Neural progenitor cell (in vitro differentiated cells): Measurements from ENCODE around the gene NEURL1. TPM values are rescaled to one million over a fixed set of nuclear protein-coding genes. Genes with fewer than 3 reads are reported as not detected.

ENCODE experiments used
- DNase-seq: peaks from one replicate; pipeline ENCODE4 v3.0.0-alpha.2; 2016; ENCODE audit warnings: low spot score
- H2AFZ ChIP-seq: fragments of 200-600 bp; sonication (generic); replicated peaks from 2 replicates; pipeline ENCODE4 v1.6.1; 2016; ENCODE audit warnings: antibody characterized with exemption
- H3F3A ChIP-seq: fragments of 200-600 bp; sonication (generic); 2 replicates; pipeline ENCODE4 v1.6.1; 2016; ENCODE audit warnings: antibody characterized with exemption, low read depth
- H3K27ac ChIP-seq: fragments of 200-600 bp; sonication (generic); 2 replicates; pipeline ENCODE4 v1.5.1; 2016; ENCODE audit warnings: mild to moderate bottlenecking
- H3K27me3 ChIP-seq: fragments of 200-600 bp; sonication (generic); 2 replicates; pipeline ENCODE4 v1.6.1; 2016; ENCODE audit warnings: mild to moderate bottlenecking, moderate library complexity
- H3K36me3 ChIP-seq: fragments of 200-600 bp; sonication (generic); 2 replicates; pipeline ENCODE4 v1.5.1; 2016
- H3K4me1 ChIP-seq: fragments of 200-600 bp; sonication (generic); 2 replicates; pipeline ENCODE4 v1.6.1; 2016; ENCODE audit warnings: mixed run types
- H3K4me2 ChIP-seq: fragments of 200-600 bp; sonication (generic); 2 replicates; pipeline ENCODE4 v1.6.1; 2016
- H3K4me3 ChIP-seq: fragments of 200-600 bp; sonication (generic); 2 replicates; pipeline ENCODE4 v1.5.1; 2016
- H3K79me2 ChIP-seq: fragments of 200-600 bp; sonication (generic); 2 replicates; pipeline ENCODE4 v1.6.1; 2016; ENCODE audit warnings: low read depth
- H3K9ac ChIP-seq: fragments of 200-600 bp; sonication (generic); 2 replicates; pipeline ENCODE4 v1.6.1; 2016
- H3K9me3 ChIP-seq: fragments of 200-600 bp; sonication (generic); 2 replicates; pipeline ENCODE4 v1.5.1; 2016; ENCODE audit warnings: low read depth
- H4K20me1 ChIP-seq: fragments of 200-600 bp; sonication (generic); 2 replicates; pipeline ENCODE4 v1.6.1; 2016; ENCODE audit warnings: low read depth
- H3K27ac Mint-ChIP-seq: 3 replicates; pipeline ENCODE4 v1.8.0; 2021; ENCODE audit warnings: mixed read lengths
- H3K27me3 Mint-ChIP-seq: 2 replicates; pipeline ENCODE4 v1.8.0; 2022; ENCODE audit warnings: low read depth, mild to moderate bottlenecking, inconsistent platforms, moderate library complexity, mixed read lengths; ENCODE audit not compliant: insufficient read depth
- H3K36me3 Mint-ChIP-seq: 3 replicates; pipeline ENCODE4 v1.8.0; 2021; ENCODE audit warnings: mixed read lengths
- H3K4me1 Mint-ChIP-seq: 3 replicates; pipeline ENCODE4 v1.8.0; 2021; ENCODE audit warnings: mixed read lengths
- H3K4me3 Mint-ChIP-seq: 3 replicates; pipeline ENCODE4 v1.8.0; 2021; ENCODE audit warnings: mild to moderate bottlenecking, moderate library complexity, mixed read lengths
- H3K9me3 Mint-ChIP-seq: 3 replicates; pipeline ENCODE4 v1.8.0; 2020; ENCODE audit warnings: mixed read lengths
- CTCF ChIP-seq: fragments of 200-600 bp; sonication (generic); IDR thresholded peaks from 2 replicates; pipeline ENCODE4 v1.5.1; 2017; ENCODE audit warnings: antibody characterized with exemption, mild to moderate bottlenecking
- EZH2 ChIP-seq: fragments of 200-600 bp; sonication (generic); IDR thresholded peaks from 2 replicates; pipeline ENCODE4 v1.6.1; 2017; ENCODE audit warnings: antibody characterized with exemption, mild to moderate bottlenecking, moderate library complexity
- EZH2phosphoT487 ChIP-seq: fragments of 200-600 bp; sonication (generic); IDR thresholded peaks from 2 replicates; pipeline ENCODE4 v1.6.1; 2017; ENCODE audit warnings: antibody characterized with exemption
- total RNA-seq: library from RNA; depleted of rRNA; stranded (reverse); fragments of >200 nt; gene quantifications from 2 replicates; pipeline ENCODE4 v1.2.3, GENCODE V29; 2015; ENCODE audit warnings: low replicate concordance

The NEURL1 gene
- total RNA-seq, 1 donor from 2014 or later: 0.06 TPM

GRCh38 chr10:103553743-103554487 is 60.4 kb downstream of the NEURL1 start:
- Mint-ChIP-seq H3K27ac (peak overlapping the region; percentile 48), H3K4me3 (peak overlapping the region; percentile 75), H3K4me1 (peaks cover 17% of the 10 kb centered on the region), H3K36me3 (no peaks in the 10 kb centered on the region), H3K27me3 (peaks cover 22% of the 10 kb centered on the region), H3K9me3 (no peaks in the 10 kb centered on the region)
- H2AFZ ChIP-seq: no peak overlapping the region
- no peaks in the 10 kb centered on the region for H3K9me3 ChIP-seq
- H3K4me3 ChIP-seq: no peak overlapping the region
- H3K79me2 ChIP-seq: no peaks in the 10 kb centered on the region
- H3K36me3 ChIP-seq: no peaks in the 10 kb centered on the region
- H3F3A ChIP-seq: peaks cover 5% of the 10 kb centered on the region
- no peak overlapping the region for H3K4me2 ChIP-seq
- H3K9ac ChIP-seq: no peak overlapping the region
- H3K27me3 ChIP-seq: peaks cover 33% of the 10 kb centered on the region
- H3K4me1 ChIP-seq: peaks cover 9% of the 10 kb centered on the region
- TF ChIP-seq EZH2phosphoT487 (no peak), EZH2 (no peak), CTCF (no peak)
- no peak overlapping the region for H3K27ac ChIP-seq
- no peak for DNase-seq
- no peaks in the 10 kb centered on the region for H4K20me1 ChIP-seq

- no peaks in the 10 kb centered on the region for H3K9me3 Mint-ChIP-seq
- no peaks in the 10 kb centered on the region for H3K36me3 Mint-ChIP-seq
- Histone ChIP-seq H2AFZ (peak overlapping the region; percentile 68), H4K20me1 (no peaks in the 10 kb centered on the region), H3K4me1 (peaks cover 11% of the 10 kb centered on the region), H3F3A (peaks cover 5% of the 10 kb centered on the region), H3K27ac (no peak overlapping the region), H3K9me3 (no peaks in the 10 kb centered on the region), H3K79me2 (no peaks in the 10 kb centered on the region), H3K4me3 (peak overlapping the region; percentile 63), H3K4me2 (peak overlapping the region; percentile 98), H3K27me3 (peaks cover 33% of the 10 kb centered on the region), H3K36me3 (no peaks in the 10 kb centered on the region), H3K9ac (no peak overlapping the region)
- peak overlapping the region; percentile 75 for H3K4me3 Mint-ChIP-seq
- H3K27ac Mint-ChIP-seq: no peak overlapping the region
- H3K4me1 Mint-ChIP-seq: peaks cover 17% of the 10 kb centered on the region
- DNase-seq: peak; percentile 76
- TF ChIP-seq EZH2phosphoT487: no peak
- no peak for TF ChIP-seq CTCF
- no peak for TF ChIP-seq EZH2
- H3K27me3 Mint-ChIP-seq: peaks cover 23% of the 10 kb centered on the region
Measured at GRCh38 chr10:103554488-103555324, 61.2 kb downstream of the NEURL1 start.

- no peaks in the 10 kb centered on the region for H3K36me3 ChIP-seq
- no peak overlapping the region for H3K9ac ChIP-seq
- H3K9me3 Mint-ChIP-seq: no peaks in the 10 kb centered on the region
- H4K20me1 ChIP-seq: no peaks in the 10 kb centered on the region
- H3K27me3 Mint-ChIP-seq: peaks cover 25% of the 10 kb centered on the region
- TF ChIP-seq EZH2phosphoT487: no peak
- TF ChIP-seq CTCF: no peak
- TF ChIP-seq EZH2: no peak
- H3K4me2 ChIP-seq: peak overlapping the region; percentile 98
- no peaks in the 10 kb centered on the region for H3K9me3 ChIP-seq
- peaks cover 5% of the 10 kb centered on the region for H3F3A ChIP-seq
- no peak for DNase-seq
- H3K36me3 Mint-ChIP-seq: no peaks in the 10 kb centered on the region
- H2AFZ ChIP-seq: peak overlapping the region; percentile 68
- H3K4me1 ChIP-seq: peaks cover 11% of the 10 kb centered on the region
- peak overlapping the region; percentile 63 for H3K4me3 ChIP-seq
- no peak overlapping the region for H3K27ac Mint-ChIP-seq
- no peaks in the 10 kb centered on the region for H3K79me2 ChIP-seq
- peaks cover 17% of the 10 kb centered on the region for H3K4me1 Mint-ChIP-seq
- H3K27me3 ChIP-seq: peaks cover 33% of the 10 kb centered on the region
- no peak overlapping the region for H3K27ac ChIP-seq
- H3K4me3 Mint-ChIP-seq: peak overlapping the region; percentile 81
Measured at GRCh38 chr10:103555325-103555649, 61.8 kb downstream of the NEURL1 start.
